ENCODE results near the gene CCL27. TPM values are rescaled to one million over a fixed set of nuclear protein-coding genes. Genes with fewer than 3 reads are reported as not detected.

Gene CCL27
- total RNA-seq, 2 donors from 2014 or later: not detected

DNA sequence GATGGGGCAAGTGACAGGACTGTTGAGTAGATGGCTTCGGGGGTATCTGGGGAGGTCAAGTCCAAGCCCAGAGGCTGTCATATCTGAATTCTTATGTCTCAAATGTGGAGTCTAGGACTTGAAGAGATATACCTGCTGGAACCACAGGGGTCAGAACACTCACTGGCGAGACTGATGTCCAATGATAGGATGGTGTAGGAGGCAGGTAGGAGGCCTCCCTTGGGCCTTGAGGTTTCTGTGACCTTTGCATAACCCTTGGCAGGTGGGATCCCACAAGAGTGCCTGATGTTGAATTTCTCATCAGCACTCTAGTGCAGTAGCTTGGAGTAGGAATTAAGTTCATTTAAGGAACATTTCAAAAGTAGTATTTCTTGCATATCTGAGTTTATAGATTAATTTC, 44.7 kb upstream of the CCL27 start:
- Histone ChIP-seq H3K9me3 (no peaks in the 10 kb centered on the region), H3K36me3 (replicated peaks in 1 of 2; ENCODE audit: insufficient read depth in 1 of 2, low read depth in 2 of 2) (no peaks in the 10 kb centered on the region), H3K27me3 (no peaks in the 10 kb centered on the region), H3K4me1 (peaks cover 10% of the 10 kb centered on the region), H3K4me3 (no peak overlapping the region), H3K27ac (no peak overlapping the region)
- TF ChIP-seq, protein P1, sequence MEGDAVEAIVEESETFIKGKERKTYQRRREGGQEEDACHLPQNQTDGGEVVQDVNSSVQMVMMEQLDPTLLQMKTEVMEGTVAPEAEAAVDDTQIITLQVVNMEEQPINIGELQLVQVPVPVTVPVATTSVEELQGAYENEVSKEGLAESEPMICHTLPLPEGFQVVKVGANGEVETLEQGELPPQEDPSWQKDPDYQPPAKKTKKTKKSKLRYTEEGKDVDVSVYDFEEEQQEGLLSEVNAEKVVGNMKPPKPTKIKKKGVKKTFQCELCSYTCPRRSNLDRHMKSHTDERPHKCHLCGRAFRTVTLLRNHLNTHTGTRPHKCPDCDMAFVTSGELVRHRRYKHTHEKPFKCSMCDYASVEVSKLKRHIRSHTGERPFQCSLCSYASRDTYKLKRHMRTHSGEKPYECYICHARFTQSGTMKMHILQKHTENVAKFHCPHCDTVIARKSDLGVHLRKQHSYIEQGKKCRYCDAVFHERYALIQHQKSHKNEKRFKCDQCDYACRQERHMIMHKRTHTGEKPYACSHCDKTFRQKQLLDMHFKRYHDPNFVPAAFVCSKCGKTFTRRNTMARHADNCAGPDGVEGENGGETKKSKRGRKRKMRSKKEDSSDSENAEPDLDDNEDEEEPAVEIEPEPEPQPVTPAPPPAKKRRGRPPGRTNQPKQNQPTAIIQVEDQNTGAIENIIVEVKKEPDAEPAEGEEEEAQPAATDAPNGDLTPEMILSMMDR (IDR thresholded peaks at IDR 0.05): no peak
- no peak for TF ChIP-seq POLR2A (IDR thresholded peaks at IDR 0.05)
- no peak for DNase-seq
- intact Hi-C loops (cut with DNase I): no loop called here
- 73 to 83% methylated on average over 2 of the region's 2 CpGs for WGBS, 2 donors
- no peak for ATAC-seq

DNA sequence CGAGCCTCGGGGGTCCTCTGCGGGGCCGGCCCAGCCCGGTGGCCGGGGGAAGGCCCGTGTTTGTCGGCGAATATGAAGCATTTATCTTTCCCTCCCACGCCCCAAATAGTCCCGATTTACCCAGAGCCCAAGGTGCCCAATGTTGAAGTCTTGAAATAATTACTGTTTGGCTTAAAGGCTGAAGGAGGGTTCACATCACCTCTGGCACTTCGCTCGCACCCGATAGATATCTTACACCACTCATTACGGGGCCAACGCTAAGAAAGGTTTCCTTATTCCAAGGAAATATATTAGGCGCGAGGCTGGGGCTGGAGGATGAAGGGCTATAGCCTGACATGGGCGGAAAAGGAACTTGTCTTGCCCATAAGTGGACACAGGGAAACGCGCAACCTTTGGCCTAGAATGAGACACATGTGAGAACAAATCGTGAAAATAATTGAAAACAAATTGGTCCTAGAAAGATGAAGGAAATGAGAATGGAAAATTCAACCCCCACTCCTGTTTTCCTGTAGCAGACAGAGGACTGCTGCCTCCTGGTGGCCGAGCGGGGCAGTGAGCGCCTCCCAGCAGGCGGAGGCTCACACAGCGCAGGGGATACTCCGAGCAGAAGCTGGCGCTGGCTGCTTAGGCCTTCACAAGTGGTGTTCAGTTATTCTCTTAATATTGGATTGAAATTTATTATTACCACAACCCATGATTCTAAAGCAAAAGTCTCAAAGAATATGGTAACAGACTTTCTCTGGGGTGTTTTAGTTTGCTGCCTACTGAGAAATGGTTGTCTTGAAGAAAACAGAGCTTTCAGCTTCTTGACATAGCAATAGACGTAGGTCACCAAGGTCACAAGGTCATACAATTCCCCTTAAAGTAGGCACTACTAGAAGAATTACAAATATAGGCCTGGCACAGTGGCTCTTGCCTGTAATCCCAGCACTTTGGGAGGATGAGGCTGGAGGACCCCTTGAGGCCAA, 39.6 kb upstream of the CCL27 start:
- peak; percentile 94 for ATAC-seq

GRCh38 chr9:34701023-34701768, 38.7 kb upstream of the CCL27 start:
- DNase-seq (peak; percentile 65 to 78 (median 73)), ATAC-seq (peak; percentile 86)
- Histone ChIP-seq H3K36me3 (replicated peaks in 1 of 2; ENCODE audit: insufficient read depth in 1 of 2, low read depth in 2 of 2) (no peaks in the 10 kb centered on the region), H3K9me3 (no peaks in the 10 kb centered on the region), H3K27ac (peak overlapping the region in 3 of 4 donors; percentile 43 to 70 (median 52)), H3K4me3 (peak overlapping the region; percentile 41 to 56), H3K27me3 (no peaks in the 10 kb centered on the region), H3K4me1 (peaks cover 8% of the 10 kb centered on the region)
- 9 to 48% methylated on average over 12 to 51 of the region's 52 CpGs for WGBS, 2 donors
- TF ChIP-seq, protein P1 (IDR thresholded peaks at IDR 0.05): peak; percentile 74 to 92 (median 85)
- no peak for TF ChIP-seq POLR2A (IDR thresholded peaks at IDR 0.05)
- intact Hi-C loops (cut with DNase I): no loop called here

More for the DNA sequence above, 39.6 kb upstream of the CCL27 start:
- H3K4me3 ChIP-seq: peak overlapping the region; percentile 41 to 56
- peaks cover 8% of the 10 kb centered on the region for H3K4me1 ChIP-seq
- intact Hi-C loops (cut with DNase I): no loop called here
- WGBS, 2 donors: 2 to 3% methylated on average over 21 to 30 of the region's 30 CpGs
- H3K27me3 ChIP-seq: no peaks in the 10 kb centered on the region
- H3K36me3 ChIP-seq (replicated peaks in 1 of 2; ENCODE audit: insufficient read depth in 1 of 2, low read depth in 2 of 2): no peaks in the 10 kb centered on the region
- peak overlapping the region in 3 of 4 donors; percentile 43 to 70 (median 52) for H3K27ac ChIP-seq
- no peaks in the 10 kb centered on the region for H3K9me3 ChIP-seq
- DNase-seq: peak; percentile 86 to 91 (median 87)
- TF ChIP-seq, protein P1 (IDR thresholded peaks at IDR 0.05): peak; percentile 94 to 100 (median 97)
- TF ChIP-seq POLR2A (IDR thresholded peaks at IDR 0.05): no peak

- intact Hi-C loops (cut with DNase I): no loop called here
- H3K36me3 ChIP-seq (replicated peaks in 1 of 2; ENCODE audit: insufficient read depth in 1 of 2, low read depth in 2 of 2): no peaks in the 10 kb centered on the region
Measured at GRCh38 chr9:34694811-34695210, 32.4 kb upstream of the CCL27 start.

More at GRCh38 chr9:34694811-34695210, 32.4 kb upstream of the CCL27 start:
- no peaks in the 10 kb centered on the region for H3K27me3 ChIP-seq
- TF ChIP-seq POLR2A (IDR thresholded peaks at IDR 0.05): no peak
- TF ChIP-seq, protein P1 (IDR thresholded peaks at IDR 0.05): no peak
- H3K4me1 ChIP-seq: no peaks in the 10 kb centered on the region
- H3K9me3 ChIP-seq: no peaks in the 10 kb centered on the region
- H3K27ac ChIP-seq: no peak overlapping the region
- DNase-seq: no peak
- no peak for ATAC-seq
- H3K4me3 ChIP-seq: no peak overlapping the region
